ENCODE measurements around the gene SCG3. TPM values are rescaled to one million over a fixed set of nuclear protein-coding genes. Genes with fewer than 3 reads are reported as not detected.
A peak's percentile ranks its signal among the peaks of the same experiment; 100 is the strongest.

SCG3 gene
- total RNA-seq, 4 donors from 2014 or later, result 0.23 to 1.2 (median 0.43) TPM

DNA sequence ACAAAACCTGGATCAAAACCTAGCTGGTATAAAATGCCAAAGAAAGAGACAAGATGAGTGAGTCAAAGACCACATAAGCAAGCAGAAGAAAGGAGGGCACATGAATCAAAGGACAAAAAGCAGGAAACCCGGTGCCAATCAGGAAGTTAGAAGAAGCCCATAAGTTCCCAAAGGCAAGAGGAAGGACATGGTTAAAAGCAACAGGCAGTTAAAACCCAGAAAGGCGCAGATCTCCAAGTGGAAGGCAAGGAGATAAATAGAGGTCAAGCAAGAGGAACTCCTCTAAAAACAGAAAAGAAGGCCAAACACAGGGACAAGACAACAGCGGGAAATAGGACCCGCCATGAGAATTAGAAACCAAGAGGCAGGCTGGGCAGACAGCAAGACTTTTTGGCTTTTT lies 74.5 kb downstream of the SCG3 start:
- 96% methylated on average over 4 of the region's 4 CpGs for WGBS
- intact Hi-C loops (cut with DNase I), result no loop called here
- no peak overlapping the region for H3K27ac ChIP-seq (replicated peaks in 1 of 4)
- no peak overlapping the region for H3K4me3 ChIP-seq
- peak; percentile 42 for DNase-seq (ENCODE audit: extremely low spot score)
- no peaks in the 10 kb centered on the region for H3K36me3 ChIP-seq
- TF ChIP-seq, protein P1, sequence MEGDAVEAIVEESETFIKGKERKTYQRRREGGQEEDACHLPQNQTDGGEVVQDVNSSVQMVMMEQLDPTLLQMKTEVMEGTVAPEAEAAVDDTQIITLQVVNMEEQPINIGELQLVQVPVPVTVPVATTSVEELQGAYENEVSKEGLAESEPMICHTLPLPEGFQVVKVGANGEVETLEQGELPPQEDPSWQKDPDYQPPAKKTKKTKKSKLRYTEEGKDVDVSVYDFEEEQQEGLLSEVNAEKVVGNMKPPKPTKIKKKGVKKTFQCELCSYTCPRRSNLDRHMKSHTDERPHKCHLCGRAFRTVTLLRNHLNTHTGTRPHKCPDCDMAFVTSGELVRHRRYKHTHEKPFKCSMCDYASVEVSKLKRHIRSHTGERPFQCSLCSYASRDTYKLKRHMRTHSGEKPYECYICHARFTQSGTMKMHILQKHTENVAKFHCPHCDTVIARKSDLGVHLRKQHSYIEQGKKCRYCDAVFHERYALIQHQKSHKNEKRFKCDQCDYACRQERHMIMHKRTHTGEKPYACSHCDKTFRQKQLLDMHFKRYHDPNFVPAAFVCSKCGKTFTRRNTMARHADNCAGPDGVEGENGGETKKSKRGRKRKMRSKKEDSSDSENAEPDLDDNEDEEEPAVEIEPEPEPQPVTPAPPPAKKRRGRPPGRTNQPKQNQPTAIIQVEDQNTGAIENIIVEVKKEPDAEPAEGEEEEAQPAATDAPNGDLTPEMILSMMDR (IDR thresholded peaks at IDR 0.05), result no peak
- TF ChIP-seq POLR2A (IDR thresholded peaks at IDR 0.05; ENCODE audit: low read depth) (no peak), POLR2AphosphoS5 (IDR thresholded peaks at IDR 0.05) (no peak), EP300 (IDR thresholded peaks at IDR 0.05) (no peak)
- no peaks in the 10 kb centered on the region for H3K9me3 ChIP-seq
- no peaks in the 10 kb centered on the region for H3K27me3 ChIP-seq
- peaks cover 31 to 44% (median 41%) of the 10 kb centered on the region in 4 donors for H3K4me1 ChIP-seq

DNA sequence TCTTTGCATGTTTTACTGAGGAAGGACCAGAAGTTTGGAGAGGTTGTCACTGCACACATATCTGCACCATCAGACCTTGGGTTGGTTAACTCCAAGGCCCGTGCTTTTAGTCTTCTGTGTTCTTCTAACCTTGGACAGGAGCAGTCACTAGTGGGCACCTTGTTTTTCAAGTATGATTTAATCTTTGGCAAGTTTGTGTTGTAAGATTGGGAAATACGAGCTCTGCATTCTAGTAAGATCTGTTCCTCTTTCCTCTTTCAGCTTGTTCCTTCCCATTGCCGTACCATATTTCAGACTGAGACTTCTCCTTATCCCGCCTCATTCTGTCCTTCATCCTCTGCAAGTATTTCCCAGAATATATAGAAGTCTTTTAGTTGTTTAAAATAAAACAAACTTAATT lies 75.2 kb downstream of the SCG3 start:
- Histone ChIP-seq H3K36me3 (no peaks in the 10 kb centered on the region), H3K4me3 (no peak overlapping the region), H3K27ac (replicated peaks in 1 of 4) (no peak overlapping the region), H3K4me1 (peaks cover 27 to 38% (median 37%) of the 10 kb centered on the region in 4 donors), H3K27me3 (no peaks in the 10 kb centered on the region), H3K9me3 (no peaks in the 10 kb centered on the region)
- WGBS, result 73% methylated on average over 4 of the region's 4 CpGs
- TF ChIP-seq EP300 (IDR thresholded peaks at IDR 0.05) (no peak), POLR2AphosphoS5 (IDR thresholded peaks at IDR 0.05) (no peak), POLR2A (IDR thresholded peaks at IDR 0.05; ENCODE audit: low read depth) (no peak)
- TF ChIP-seq, protein P1 (IDR thresholded peaks at IDR 0.05), result no peak
- intact Hi-C loops (cut with DNase I), result no loop called here
- DNase-seq (ENCODE audit: extremely low spot score), result no peak

DNA sequence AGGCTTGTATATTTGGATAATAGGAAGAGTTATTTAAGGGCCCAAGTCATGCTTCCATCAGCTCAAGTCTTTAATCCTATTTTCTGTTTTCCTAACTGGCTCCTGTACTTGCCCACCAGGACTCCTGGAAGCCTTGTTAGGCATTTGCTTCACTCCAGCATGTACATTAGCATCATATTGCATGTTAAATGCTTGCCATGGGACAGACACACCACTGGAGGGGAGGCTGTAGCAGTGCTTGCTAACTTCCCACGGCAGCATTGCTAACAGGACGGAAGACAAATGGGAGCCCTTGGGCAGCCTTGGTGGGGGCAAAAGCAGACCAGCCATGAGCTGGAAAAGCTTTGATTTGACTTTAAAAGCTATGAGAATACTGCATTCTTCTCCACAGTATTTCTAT lies 76.1 kb downstream of the SCG3 start:
- Histone ChIP-seq H3K36me3 (no peaks in the 10 kb centered on the region), H3K27ac (replicated peaks in 1 of 4) (no peak overlapping the region), H3K27me3 (no peaks in the 10 kb centered on the region), H3K9me3 (no peaks in the 10 kb centered on the region), H3K4me1 (peaks cover 23 to 33% (median 33%) of the 10 kb centered on the region in 4 donors), H3K4me3 (no peak overlapping the region)
- intact Hi-C loops (cut with DNase I), result no loop called here
- WGBS, result 67% methylated on average over 2 of the region's 2 CpGs
- TF ChIP-seq, protein P1 (IDR thresholded peaks at IDR 0.05), result no peak
- TF ChIP-seq EP300 (IDR thresholded peaks at IDR 0.05) (no peak), POLR2A (IDR thresholded peaks at IDR 0.05; ENCODE audit: low read depth) (no peak), POLR2AphosphoS5 (IDR thresholded peaks at IDR 0.05) (no peak)
- no peak for DNase-seq (ENCODE audit: extremely low spot score)

DNA sequence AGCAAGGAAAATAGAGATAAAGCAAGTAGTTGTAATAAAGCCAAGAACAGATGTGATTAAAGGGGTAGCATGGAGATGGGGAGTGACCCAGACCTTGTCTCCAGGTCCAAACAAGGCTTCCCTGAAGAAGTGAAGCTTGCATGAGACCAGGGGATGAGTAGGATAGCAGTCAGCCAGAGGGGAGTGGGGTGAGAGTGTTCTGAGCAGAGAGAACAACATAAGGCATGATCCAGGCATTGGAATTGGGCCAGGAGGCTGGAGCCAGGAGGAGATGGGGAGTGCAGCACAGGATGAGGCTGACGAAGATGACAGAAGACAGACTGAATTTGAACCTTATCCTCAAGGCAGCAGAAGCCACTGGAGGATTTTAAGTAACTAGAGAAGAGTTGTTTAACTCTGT lies 77.3 kb downstream of the SCG3 start:
- peaks cover 19 to 26% (median 25%) of the 10 kb centered on the region in 4 donors for H3K4me1 ChIP-seq
- TF ChIP-seq POLR2AphosphoS5 (IDR thresholded peaks at IDR 0.05) (no peak), EP300 (IDR thresholded peaks at IDR 0.05) (no peak), POLR2A (IDR thresholded peaks at IDR 0.05; ENCODE audit: low read depth) (no peak)
- TF ChIP-seq, protein P1 (IDR thresholded peaks at IDR 0.05), result no peak
- H3K4me3 ChIP-seq, result no peak overlapping the region
- no peaks in the 10 kb centered on the region for H3K9me3 ChIP-seq
- DNase-seq (ENCODE audit: extremely low spot score), result peak; percentile 79
- H3K27me3 ChIP-seq, result no peaks in the 10 kb centered on the region
- intact Hi-C loops (cut with DNase I), result no loop called here
- peak overlapping the region; percentile 0 to 56 (median 29) for H3K27ac ChIP-seq (replicated peaks in 1 of 4)
- no peaks in the 10 kb centered on the region for H3K36me3 ChIP-seq
- WGBS, result 19% methylated on average over 1 of the region's 1 CpG

DNA sequence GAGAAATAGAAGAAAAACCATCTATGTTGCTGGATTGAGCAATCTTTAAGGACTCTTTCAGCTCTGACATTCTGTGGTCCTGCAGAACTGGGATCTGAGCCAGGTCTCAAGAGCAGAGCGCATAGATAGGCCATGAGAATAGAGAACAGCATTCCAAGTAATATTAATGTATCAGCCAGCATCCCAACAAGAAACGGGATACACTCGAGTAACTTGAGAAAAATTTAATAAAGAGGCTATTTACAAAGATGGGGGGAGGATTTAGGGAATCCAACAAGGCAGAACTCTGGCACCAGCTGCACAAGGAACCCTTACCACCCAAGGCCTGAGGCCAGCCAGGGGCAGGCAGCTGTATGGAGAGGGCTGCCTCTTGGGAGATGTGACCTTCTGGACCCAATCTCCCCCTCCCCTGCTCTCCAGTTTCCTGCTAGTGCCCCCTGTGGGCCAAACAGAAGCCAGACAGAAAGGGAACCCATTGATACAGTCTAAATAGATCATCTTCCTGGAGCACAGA lies 78.3 kb downstream of the SCG3 start:
- Histone ChIP-seq H3K4me1 (peaks cover 19 to 26% (median 25%) of the 10 kb centered on the region in 4 donors), H3K36me3 (no peaks in the 10 kb centered on the region), H3K27me3 (no peaks in the 10 kb centered on the region), H3K27ac (replicated peaks in 1 of 4) (peak overlapping the region in 1 of 4 donors; percentile 9), H3K9me3 (no peaks in the 10 kb centered on the region), H3K4me3 (no peak overlapping the region)
- whole genome bisulfite sequencing, result 53% methylated on average over 3 of the region's 3 CpGs
- DNase-seq (ENCODE audit: extremely low spot score), result no peak
- TF ChIP-seq POLR2A (IDR thresholded peaks at IDR 0.05; ENCODE audit: low read depth) (no peak), EP300 (IDR thresholded peaks at IDR 0.05) (no peak), POLR2AphosphoS5 (IDR thresholded peaks at IDR 0.05) (no peak)
- TF ChIP-seq, protein P1 (IDR thresholded peaks at IDR 0.05), result no peak
- intact Hi-C loops (cut with DNase I), result no loop called here
